B cell (primary cell): ENCODE results near the gene NPVF.

Source experiments
- CTCF ChIP-seq: fragments of 200-600 bp; IDR thresholded peaks from one replicate; pipeline ENCODE4 v1.8.0; 2022; ENCODE audit warnings: antibody characterized with exemption, mild to moderate bottlenecking
- EZH2 ChIP-seq: IDR thresholded peaks from 2 replicates; pipeline ENCODE4 v1.6.1; 2012; ENCODE audit warnings: borderline replicate concordance, low read depth, mild to moderate bottlenecking, moderate library complexity, low read length; ENCODE audit not compliant: insufficient read depth, poor library complexity, severe bottlenecking

DNA sequence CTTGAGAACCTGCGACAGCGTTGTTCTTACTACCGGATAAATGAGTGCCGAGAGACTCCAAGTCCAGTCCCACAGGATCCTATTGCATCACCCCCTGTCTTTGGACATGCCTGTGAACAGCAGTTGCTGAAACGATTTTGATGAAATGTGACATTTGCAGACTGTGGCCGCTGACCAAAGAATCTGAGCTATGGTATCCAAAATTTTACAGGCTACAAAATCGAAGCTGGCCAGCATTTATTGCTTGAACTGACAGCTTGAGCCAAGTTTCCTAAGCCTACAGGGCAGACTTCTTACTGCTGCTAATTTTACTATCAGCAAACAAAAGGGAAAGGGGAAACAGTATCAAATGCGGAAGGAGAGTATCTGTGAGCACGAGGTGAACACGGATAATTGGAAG lies 12.1 kb upstream of the NPVF start:
- TF ChIP-seq CTCF (no peak), EZH2 (no peak)
